ENCODE data around the gene APOE.
A peak's percentile ranks its signal among the peaks of the same experiment; 100 is the strongest.
"Not testable (repeated sequence)": the region's sequence is repeated elsewhere in the genome, so short reads cannot be mapped to it uniquely, and the experiment has no call there.

Gene APOE
- total RNA-seq = 797 to 2,268 (median 1,359) reads per million in 17 experiments

DNA sequence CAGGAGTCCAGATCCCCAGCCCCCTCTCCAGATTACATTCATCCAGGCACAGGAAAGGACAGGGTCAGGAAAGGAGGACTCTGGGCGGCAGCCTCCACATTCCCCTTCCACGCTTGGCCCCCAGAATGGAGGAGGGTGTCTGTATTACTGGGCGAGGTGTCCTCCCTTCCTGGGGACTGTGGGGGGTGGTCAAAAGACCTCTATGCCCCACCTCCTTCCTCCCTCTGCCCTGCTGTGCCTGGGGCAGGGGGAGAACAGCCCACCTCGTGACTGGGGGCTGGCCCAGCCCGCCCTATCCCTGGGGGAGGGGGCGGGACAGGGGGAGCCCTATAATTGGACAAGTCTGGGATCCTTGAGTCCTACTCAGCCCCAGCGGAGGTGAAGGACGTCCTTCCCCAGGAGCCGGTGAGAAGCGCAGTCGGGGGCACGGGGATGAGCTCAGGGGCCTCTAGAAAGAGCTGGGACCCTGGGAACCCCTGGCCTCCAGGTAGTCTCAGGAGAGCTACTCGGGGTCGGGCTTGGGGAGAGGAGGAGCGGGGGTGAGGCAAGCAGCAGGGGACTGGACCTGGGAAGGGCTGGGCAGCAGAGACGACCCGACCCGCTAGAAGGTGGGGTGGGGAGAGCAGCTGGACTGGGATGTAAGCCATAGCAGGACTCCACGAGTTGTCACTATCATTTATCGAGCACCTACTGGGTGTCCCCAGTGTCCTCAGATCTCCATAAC is at the start of gene APOE:
TSS of gene APOE (plus strand) at position 360 of the 724 bp plus-strand sequence. CDS start 829 bp downstream, outside the sequence.
- peak; percentile 70 to 89 (median 80) for DNase-seq

DNA sequence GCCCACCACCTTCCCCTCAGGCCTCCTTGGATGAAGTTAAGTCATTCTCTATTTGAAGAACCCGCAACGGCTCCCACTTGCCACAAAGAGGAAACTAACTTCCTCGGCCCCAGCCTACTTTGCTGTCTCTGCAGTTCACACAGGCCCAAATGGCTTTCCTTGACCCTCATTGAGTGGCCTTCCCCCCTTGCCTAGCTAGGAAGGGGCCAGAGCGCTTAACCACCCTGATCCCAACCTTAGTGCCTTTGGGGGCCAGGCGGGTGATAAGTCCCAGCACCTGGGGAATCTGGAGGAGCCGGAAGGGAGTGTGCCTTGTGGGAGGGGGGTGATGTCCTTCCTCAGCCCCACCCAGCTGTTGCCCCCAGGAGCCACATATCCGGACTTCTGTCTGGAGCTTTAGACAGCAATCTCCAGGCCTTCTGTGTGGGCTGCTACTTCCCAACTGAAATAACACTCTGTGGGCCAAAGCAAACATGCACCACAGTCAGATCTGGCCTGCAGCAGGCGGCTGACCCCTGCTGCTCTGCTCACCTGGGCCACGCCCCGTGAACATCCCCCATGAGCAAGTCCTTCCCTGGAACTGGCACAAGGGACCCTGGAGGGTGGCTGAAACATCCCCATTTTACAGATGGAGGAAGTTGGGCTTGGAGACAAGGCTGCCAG is 49.0 kb upstream of the APOE start:
- peak; percentile 86 to 94 (median 92) for DNase-seq

DNA sequence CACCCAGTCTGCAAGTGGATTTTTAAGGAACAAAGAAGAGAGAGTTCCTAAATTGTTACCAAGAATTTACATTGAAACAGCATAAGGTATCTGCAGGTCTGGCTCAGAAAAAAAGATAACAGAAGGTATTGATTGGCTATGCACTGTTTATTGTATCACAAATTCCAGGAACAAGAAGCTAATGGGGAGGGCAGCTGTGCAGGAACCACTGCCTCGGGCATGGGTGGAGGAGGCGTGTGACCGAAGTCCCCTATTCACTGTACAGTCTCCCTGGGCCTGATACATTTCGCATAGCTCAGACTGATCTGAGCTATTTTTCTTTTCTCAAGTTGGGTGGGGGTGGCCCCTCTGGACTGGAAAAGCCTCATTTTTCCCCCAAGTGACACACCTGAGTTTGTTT is 47.8 kb upstream of the APOE start:
- DNase-seq = peak in 3 of 4 experiments; percentile 29 to 58 (median 32)

DNA sequence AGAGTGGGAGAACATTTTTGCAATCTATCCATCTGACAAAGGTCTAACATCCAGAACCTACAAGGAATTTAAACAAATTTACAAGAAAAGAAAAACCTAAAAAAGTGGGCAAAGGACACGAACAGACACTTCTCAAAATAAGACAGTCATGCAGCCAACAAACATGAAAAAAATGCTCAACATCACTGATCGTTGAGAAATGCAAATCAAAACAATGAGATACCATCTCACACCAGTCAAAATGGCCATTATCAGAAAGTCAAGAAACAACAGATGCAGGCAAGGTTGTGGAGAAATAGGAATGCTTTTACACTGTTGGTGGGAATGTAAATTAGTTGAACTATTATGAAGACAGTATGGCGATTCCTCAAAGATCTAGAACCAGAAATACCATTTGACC is 44.0 kb upstream of the APOE start:
- DNase-seq = not testable (repeated sequence)

DNA sequence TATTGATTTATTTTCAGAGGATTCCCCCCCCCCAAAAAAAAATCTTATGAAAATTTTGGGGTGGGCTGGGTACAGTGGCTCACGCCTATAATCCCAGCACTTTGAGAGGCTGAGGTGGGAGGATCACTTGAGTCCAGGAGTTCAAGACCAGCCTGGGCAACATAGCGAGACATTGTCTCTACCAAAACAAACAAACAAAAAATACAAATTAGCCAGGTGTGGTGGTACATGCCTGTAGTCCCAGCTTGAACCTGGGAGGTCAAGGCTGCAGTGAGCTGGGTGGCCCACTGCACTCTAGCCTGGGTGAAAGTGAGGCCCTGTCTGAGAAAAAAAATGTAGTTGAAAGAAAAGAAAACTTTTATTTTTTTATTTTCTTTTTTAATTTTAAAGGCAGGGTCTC is 41.6 kb upstream of the APOE start:
- DNase-seq = no peak

DNA sequence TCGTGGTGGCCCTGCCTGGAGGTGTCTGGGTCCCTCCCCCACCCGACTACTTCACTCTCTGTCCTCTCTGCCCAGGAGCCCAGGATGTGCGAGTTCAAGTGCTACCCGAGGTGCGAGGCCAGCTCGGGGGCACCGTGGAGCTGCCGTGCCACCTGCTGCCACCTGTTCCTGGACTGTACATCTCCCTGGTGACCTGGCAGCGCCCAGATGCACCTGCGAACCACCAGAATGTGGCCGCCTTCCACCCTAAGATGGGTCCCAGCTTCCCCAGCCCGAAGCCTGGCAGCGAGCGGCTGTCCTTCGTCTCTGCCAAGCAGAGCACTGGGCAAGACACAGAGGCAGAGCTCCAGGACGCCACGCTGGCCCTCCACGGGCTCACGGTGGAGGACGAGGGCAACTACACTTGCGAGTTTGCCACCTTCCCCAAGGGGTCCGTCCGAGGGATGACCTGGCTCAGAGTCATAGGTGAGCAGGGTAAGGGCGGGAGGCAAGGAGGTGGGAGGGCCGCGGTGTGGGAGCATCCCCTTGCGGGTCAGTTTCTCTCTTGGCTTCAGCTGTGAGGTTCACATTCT is 40.3 kb upstream of the APOE start:
- DNase-seq = no peak

DNA sequence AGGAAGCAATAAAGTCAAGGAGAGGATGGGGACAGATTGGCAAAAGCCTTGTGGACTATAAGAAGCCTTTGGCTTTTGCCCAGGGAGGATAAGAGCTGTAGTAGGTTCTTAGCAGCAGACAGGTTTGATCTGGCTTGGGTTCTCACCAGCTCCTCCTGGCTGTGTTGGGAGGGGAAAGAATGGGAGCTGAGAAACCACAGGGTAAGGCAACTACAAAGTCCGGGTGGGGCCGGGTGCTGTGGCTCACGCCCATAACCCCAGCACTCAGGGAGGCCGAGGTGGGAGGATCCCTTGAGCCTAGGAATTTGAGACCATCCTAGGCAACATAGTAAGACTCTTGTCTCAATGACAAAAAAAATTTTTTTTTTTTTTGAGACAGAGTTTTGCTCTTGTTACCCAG is 38.9 kb upstream of the APOE start:
- DNase-seq = no peak

DNA sequence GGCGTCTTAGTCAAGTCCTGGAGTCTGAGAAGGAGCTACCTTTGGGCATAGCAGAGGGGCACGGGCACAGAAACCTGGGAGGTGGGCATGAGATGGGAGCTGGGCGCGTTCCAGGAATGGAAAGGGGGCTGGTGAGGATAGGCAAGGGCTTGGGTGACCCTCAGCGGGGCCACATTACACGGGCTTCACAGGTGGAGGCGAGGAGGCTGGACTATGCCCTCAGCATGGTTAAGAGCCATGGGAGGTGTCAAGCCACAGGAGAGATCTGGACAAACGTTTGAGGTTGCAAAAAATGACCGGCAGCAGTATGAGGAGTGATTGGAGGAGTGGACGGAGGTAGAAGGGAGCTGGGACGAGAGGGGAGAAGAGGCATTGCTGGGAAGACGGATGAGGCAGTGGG is 38.0 kb upstream of the APOE start:
- DNase-seq = no peak

DNA sequence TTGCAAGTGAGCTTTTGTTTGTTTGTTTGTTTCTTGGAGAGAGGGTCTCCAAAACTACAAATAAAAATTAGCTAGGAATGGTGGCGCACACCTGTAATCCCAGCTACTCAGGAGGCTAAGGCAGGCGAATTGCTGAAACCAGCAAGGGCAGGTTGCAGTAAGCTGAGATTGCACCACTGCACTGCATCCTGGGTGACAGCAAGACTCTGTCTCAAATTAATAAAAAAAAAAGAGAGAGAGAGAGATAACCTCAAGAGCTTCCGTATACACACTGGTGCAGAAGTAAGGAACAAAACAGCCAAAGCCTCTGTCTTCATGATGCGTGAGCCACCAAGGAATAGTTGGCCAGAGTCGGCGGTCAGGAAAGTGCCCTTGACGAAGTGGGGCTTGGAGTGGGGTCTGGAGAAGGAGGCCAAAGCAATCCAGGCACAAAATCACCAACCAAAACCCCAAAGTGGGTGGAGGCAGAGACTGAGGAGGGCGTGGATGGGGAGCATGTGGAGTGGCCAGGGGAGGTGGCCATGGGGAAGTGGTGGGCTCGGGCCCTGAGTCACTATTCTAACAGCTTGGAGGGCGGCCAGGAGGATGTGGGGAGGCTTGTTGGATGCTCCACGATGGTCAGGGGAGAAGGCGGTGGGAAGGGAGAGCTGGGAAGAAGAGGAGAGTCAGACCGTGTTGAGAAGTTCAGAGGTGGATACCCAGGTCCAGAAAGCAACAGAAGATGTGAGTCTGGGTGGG is 35.7 kb upstream of the APOE start:
- peak; percentile 87 to 92 (median 90) for DNase-seq

DNA sequence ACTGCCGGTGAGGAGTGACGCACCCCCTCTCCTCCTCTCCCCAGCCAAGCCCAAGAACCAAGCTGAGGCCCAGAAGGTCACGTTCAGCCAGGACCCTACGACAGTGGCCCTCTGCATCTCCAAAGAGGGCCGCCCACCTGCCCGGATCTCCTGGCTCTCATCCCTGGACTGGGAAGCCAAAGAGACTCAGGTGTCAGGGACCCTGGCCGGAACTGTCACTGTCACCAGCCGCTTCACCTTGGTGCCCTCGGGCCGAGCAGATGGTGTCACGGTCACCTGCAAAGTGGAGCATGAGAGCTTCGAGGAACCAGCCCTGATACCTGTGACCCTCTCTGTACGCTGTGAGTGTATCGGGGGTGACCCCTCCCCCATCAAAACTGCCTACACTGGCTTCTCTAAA is 33.8 kb upstream of the APOE start:
- DNase-seq = no peak

DNA sequence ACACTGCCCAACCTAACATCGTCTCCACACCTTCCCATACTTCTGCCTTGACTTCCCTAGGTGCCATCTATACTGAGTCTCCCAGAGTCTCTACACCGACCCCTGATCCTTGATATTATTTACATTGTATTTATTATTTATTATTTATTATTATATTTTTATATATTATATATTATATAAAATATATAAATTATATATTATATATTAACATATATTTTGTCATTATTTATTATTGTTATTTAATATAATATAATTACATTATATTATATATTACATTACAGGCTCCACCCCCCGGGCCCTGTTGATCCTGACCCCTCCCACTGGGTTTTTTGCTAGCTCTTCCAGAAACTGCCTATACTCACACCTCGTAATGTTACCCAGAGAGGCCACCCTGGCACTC is 32.9 kb upstream of the APOE start:
- DNase-seq = no peak

DNA sequence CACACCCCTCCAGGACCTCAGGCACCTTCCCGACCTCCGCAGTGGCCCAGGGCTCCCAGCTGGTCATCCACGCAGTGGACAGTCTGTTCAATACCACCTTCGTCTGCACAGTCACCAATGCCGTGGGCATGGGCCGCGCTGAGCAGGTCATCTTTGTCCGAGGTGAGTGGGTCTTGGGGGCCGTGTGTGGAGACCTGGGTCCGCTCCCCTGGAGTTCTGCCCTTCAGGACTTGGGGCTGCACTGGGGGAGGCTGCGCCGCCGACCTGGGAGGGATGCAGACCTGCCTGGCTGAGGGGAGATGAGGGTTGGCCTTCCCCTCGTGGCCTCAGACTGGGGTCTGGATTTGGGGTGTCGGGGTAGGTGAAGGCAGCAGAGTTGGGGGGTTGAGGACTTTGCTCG is 31.3 kb upstream of the APOE start:
- DNase-seq = no peak

DNA sequence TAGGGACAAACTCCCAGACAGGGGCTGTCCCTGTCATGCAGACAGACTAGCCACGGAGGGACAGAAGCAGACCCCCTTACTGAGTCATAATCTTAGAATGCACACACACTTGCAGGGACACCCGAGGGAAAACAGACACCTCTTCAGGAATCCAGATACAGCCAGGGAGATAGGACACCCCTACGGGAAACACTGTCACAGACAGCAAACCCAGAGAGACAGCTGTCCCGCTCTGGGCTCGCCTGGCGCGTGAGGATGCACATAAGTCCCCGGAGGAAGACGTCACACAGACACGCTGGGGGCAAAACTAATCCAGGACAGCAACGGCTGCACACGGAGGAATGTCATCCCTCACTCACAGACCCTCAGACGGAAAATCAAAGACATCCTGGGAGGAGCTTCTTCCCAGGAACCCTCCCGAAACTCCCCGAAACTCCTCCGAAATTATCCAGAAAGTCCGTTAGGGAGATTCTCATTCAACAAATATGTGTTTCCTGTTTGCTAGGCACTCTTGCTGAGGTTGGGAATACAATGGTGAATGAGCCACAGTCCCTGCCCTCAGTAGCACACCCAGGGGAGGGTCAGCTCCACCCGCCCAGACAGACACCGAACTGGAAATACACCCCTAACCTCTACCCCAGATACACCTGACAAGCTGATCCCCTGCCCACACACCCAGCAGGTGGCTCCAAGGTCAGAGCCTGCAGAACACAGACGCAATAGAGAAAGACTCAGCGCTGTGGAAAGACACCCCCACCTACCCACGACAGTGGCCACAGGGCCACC is 29.7 kb upstream of the APOE start:
- DNase-seq = no peak

DNA sequence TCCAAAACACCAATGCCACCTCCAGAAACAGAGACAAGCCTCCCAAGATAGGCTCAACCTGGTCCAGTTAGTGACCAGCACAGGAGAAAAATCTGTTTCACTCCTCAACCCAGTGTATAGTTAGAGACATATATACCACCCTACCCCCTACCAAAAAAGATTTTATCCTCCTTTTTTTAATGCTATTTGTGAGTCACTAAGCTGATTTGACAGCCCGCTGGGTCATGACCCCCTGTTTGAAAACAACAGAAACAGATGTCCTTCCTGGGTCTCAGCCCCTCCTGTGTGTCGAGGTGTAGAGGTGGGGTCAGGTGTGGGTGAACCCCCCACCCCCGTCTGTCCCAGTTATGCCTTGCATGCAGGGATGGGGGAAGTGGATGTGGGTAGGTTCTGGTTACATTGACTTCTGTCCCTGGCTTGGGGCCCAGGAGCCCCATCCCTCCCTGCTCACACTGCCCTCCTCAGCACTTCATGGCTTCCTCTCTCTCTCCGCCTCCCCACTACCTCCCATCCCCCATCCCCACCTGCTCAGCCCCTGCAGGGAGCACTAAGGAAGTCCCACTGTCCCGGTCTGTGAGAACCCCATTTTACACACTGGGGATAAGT is 28.6 kb upstream of the APOE start:
- DNase-seq = peak in 2 of 4 experiments; percentile 11 to 20

DNA sequence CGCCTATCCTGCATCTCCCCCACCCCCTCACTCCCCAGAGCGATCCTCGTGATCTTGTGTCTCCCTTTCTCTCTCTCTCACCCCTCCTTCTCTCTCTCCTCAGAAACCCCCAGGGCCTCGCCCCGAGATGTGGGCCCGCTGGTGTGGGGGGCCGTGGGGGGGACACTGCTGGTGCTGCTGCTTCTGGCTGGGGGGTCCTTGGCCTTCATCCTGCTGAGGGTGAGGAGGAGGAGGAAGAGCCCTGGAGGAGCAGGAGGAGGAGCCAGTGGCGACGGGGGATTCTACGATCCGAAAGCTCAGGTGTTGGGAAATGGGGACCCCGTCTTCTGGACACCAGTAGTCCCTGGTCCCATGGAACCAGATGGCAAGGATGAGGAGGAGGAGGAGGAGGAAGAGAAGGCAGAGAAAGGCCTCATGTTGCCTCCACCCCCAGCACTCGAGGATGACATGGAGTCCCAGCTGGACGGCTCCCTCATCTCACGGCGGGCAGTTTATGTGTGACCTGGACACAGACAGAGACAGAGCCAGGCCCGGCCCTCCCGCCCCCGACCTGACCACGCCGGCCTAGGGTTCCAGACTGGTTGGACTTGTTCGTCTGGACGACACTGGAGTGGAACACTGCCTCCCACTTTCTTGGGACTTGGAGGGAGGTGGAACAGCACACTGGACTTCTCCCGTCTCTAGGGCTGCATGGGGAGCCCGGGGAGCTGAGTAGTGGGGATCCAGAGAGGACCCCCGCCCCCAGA is 27.3 kb upstream of the APOE start:
- DNase-seq = no peak

DNA sequence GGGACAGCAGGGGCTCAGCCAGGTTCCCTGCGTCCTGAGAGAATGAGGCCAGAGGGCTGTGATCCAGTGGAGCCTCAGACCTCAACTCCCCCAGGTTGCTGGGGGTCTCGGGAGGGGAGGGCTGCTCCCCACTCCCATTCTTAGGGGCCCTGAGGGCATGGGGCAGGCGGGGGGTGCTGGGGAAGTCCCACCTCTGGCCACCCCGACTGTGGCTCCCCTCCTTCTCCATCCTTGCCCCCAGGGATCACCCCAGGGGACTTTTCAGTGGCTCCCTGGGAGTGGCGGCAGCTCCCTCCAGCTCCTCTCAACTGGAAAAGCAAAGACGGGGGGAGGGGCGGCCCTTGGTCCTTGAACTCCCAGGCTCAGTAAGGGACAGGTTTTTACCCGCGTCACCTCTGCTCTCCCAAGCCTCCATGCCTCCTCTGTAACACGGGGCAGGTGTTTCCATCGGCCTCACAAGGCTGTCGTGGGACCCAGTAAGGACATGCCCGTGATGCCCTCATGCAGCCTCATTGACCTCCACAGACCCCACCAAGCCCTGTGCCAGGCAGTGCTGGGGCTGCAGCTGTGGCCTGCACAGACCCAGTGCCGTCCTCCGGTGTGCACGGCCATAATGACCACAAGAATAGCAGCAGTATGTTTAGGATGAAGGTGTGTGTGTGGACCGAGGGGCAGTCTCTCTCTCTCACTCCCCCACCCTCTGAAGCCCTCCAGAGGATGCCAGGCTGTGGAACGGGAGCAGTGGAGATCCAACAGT is 26.1 kb upstream of the APOE start:
- no peak for DNase-seq

DNA sequence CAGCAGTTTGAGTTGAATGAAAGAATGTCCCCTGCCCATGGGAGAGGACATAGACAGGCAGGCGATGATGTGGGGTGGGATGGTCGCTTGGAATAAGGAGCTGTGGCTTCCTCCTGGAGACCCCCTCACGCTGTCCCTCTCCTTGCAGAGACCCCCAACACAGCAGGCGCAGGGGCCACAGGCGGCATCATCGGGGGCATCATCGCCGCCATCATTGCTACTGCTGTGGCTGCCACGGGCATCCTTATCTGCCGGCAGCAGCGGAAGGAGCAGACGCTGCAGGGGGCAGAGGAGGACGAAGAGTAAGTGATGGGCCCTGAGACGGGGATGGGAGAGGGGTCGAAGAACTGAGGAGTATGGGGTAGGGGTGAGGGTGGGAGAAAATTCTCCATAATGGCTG is 23.5 kb upstream of the APOE start:
- DNase-seq = no peak

DNA sequence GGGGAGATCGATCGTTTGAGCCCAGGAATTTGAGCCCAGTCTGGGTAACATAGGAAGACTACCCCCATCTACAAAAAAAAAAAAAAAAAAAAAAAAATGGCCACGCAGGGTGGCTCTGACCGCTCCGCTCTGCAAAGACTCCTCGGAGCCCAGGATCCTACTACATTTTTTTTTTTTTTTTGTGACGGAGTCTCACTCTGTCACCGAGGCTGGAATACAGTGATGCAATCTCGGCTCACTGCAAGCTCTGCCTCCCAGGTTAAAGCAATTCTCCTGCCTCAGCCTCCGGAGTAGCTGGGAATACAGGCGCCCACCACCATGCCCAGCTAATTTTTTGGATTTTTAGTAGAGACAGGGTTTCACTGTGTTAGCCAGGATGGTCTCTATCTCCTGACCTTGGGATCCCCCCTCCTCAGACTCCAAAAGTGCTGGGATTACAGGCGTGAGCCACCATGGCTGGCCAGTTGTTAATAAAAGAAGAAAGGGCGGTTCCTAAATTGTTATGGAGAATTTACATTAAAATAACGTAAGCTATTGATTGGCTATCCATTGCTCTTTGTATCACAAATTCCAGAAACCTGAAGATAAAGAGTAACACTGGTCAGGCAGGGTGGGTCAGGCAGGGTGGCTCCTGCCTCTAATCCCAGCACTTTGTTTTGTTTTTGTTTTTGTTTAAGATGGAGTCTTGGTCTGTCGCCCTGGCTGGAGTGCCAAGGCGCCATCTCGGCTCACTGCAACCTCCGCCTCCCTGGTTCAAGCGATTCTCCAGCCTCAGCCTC is 22.8 kb upstream of the APOE start:
- DNase-seq = not testable (repeated sequence)

DNA sequence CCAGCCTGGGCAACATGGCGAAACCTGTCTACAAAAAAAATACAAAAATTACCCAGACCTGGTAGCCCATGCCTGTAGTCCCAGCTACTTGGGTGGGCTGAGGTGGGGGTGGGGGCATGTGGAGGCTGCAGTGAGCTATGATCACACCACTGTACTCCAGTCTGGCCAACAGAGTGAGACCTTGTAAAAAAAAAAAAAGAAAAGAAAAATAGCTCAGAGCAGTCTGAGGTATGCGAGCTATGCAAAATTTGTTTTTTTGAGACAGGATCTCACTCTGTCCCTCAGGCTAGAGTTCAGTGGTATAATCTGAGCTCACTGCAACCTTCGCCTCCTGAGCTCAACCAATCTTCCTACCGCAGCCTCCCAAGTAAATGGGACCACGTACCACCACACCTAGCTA is 21.7 kb upstream of the APOE start:
- no peak for DNase-seq

DNA sequence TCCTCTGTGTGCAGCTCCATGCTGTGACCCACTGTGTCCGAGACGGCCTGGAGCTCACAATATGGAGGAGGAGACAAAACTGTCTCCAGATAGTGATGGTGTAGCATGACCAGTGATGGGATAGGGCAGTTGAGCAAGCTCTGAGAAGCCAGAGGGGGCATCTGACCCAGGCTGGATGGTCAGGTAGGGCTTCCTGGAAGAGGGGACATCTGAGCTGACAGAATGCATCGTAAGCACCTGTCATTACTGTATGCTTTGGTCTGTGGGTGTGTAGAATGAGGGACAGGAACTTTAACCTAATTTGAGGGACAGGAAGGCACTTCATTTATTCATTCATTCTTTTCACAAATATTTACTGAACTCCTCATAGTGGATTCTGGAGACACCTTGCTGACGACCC is 21.0 kb upstream of the APOE start:
- no peak for DNase-seq

All from suppressor macrophage (primary cell).